ENCODE results near the gene MCF2L. TPM values are rescaled to one million over a fixed set of nuclear protein-coding genes. Genes with fewer than 3 reads are reported as not detected.
A peak's percentile ranks its signal among the peaks of the same experiment; 100 is the strongest.

Gene MCF2L
- total RNA-seq, 2 donors from 2014 or later, result 47.6 to 64.7 TPM

DNA sequence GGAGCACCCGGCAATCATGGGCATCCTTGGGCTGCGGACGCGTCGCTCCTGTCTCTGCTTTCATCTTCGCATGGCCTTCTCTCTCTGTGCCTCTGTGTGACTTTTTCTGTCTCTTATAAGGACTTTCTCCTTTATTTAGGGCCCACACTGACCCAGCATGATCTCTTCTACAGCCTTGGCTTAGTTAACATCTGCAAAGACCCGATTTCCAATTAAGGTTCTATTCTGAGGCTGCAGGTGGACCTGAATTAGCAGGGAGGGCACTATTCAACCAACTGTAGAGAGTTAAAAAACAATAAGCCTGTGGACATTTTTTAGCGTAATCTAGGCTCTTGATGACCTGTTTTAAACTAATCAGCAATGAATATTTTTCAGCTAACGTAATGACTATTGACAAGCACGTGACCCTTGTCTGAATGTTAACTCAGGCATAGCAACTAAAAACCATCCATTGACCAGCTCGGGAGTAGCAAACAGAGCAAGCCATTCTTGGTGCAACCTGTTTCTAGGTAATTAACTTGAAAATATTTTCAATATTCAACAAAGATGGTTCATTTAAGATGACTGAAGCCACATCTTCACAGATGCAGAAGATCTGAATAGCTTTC is 168.8 kb downstream of the MCF2L start:
- Histone ChIP-seq H3K4me1 (replicated peaks) (no peaks in the 10 kb centered on the region), H3K9me3 (no peaks in the 10 kb centered on the region), H3K27me3 (replicated peaks; ENCODE audit: insufficient read depth) (no peaks in the 10 kb centered on the region), H3K27ac (no peak overlapping the region), H3K4me3 (no peak overlapping the region), H3K36me3 (no peaks in the 10 kb centered on the region)
- intact Hi-C loops (cut with DNase I), result no loop called here
- WGBS, result 92% methylated on average over 11 of the region's 11 CpGs
- no peak for DNase-seq (ENCODE audit: low spot score)
- no peak for TF ChIP-seq POLR2A (IDR thresholded peaks at IDR 0.05)
- TF ChIP-seq, protein P1, sequence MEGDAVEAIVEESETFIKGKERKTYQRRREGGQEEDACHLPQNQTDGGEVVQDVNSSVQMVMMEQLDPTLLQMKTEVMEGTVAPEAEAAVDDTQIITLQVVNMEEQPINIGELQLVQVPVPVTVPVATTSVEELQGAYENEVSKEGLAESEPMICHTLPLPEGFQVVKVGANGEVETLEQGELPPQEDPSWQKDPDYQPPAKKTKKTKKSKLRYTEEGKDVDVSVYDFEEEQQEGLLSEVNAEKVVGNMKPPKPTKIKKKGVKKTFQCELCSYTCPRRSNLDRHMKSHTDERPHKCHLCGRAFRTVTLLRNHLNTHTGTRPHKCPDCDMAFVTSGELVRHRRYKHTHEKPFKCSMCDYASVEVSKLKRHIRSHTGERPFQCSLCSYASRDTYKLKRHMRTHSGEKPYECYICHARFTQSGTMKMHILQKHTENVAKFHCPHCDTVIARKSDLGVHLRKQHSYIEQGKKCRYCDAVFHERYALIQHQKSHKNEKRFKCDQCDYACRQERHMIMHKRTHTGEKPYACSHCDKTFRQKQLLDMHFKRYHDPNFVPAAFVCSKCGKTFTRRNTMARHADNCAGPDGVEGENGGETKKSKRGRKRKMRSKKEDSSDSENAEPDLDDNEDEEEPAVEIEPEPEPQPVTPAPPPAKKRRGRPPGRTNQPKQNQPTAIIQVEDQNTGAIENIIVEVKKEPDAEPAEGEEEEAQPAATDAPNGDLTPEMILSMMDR (IDR thresholded peaks at IDR 0.05), result no peak
- TF ChIP-seq POLR2AphosphoS5 (IDR thresholded peaks at IDR 0.05), result no peak

DNA sequence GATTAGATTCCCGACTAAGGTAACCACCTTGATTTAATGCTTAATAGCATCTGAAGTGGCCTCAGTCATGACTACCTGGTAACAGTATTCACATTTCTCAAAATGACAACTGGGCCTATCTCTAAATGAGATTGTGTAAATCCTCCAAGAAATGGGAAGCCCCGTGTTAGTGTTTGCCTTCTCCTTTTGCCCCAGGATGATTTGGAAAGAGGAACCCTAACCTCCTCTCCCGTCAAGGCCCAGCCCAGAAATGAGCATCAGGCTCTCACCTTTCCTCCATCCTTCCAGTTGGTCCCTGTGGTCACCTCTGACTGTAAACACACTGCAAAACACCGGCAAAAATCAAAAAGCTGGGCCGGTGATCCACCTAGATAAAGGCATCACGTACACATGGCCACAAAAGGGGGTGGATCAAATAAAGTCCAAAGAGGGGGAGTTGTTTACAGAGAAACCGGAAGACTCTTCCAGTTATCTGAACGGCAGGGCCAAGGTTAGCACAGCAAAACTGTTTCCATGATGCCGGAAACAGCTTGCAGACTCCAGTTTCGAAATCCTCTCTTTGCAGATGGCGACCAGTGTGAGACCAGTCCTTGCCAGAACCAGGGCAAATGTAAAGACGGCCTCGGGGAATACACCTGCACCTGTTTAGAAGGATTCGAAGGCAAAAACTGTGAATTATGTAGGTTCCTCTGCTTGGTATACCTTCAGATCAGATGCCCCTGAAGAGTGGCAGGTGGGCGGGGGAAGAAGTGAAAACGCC is 170.0 kb downstream of the MCF2L start:
- Histone ChIP-seq H3K4me3 (no peak overlapping the region), H3K27ac (no peak overlapping the region), H3K27me3 (replicated peaks; ENCODE audit: insufficient read depth) (no peaks in the 10 kb centered on the region), H3K4me1 (replicated peaks) (no peaks in the 10 kb centered on the region), H3K36me3 (no peaks in the 10 kb centered on the region), H3K9me3 (no peaks in the 10 kb centered on the region)
- WGBS, result 71% methylated on average over 16 of the region's 16 CpGs
- no peak for TF ChIP-seq POLR2AphosphoS5 (IDR thresholded peaks at IDR 0.05)
- TF ChIP-seq, protein P1 (IDR thresholded peaks at IDR 0.05), result no peak
- TF ChIP-seq POLR2A (IDR thresholded peaks at IDR 0.05), result no peak
- no peak for DNase-seq (ENCODE audit: low spot score)
- intact Hi-C loops (cut with DNase I), result no loop called here

DNA sequence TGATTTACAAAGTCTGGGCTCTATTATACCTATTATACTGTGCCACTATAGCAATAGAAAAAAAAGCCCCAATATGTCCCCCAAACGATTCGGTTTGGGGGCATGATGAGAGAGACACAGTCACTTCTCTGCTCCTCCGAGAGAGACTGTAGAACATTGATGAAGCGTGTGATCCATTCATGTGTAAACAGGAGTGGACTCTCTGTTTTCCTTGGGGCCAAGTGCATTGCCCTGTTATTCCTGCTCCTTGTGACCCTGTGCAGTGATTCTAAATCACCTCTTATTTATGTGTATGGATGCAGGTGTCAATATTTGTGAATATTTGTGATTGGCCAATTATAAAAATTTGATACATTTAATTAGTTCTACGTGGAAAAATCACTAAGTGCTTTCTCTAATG is 170.6 kb downstream of the MCF2L start:
- Histone ChIP-seq H3K27ac (no peak overlapping the region), H3K36me3 (no peaks in the 10 kb centered on the region), H3K27me3 (replicated peaks; ENCODE audit: insufficient read depth) (no peaks in the 10 kb centered on the region), H3K9me3 (no peaks in the 10 kb centered on the region), H3K4me3 (no peak overlapping the region), H3K4me1 (replicated peaks) (no peaks in the 10 kb centered on the region)
- 72% methylated on average over 5 of the region's 5 CpGs for WGBS
- no peak for TF ChIP-seq POLR2A (IDR thresholded peaks at IDR 0.05)
- TF ChIP-seq, protein P1 (IDR thresholded peaks at IDR 0.05), result no peak
- TF ChIP-seq POLR2AphosphoS5 (IDR thresholded peaks at IDR 0.05), result no peak
- DNase-seq (ENCODE audit: low spot score), result no peak
- intact Hi-C loops (cut with DNase I), result no loop called here

DNA sequence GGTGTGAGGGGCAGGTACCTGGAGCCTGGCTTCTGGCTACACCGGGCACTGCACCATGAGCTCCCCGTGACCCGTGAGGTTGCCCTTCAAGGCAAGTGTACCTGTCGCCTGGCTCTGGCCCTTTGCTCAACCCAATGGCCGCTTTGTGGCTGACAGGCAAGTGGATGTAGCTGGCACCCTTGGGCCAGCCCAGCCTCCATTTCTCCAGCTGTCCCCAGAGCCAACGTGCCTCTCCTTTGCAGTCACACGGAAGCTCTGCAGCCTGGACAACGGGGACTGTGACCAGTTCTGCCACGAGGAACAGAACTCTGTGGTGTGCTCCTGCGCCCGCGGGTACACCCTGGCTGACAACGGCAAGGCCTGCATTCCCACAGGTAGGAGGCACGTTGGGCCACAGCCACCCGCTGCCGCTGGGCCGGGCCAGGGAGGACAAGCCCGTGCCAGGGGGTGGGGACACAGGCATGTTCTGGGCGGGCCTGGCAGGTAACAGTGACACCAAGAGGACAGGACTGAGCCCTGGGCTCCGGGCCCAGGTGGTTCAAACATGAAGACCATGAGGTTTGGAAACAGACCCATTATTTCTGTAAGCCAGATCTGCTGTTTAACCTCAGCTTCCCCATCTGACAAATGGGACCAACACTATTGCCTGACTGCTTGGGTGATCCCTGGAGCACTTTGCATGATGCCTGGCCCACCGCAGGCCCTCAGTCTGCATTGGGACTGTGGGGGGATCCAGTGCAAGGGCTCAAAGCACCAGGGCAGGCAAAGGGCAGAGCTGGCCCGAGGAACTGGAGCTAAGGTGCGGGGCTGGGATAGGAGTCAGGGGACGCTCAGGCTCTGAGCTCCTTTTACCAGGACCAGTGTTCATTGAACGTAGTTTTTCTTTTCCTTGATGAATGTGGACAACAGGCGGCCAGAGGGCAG is 171.9 kb downstream of the MCF2L start:
- H3K9me3 ChIP-seq, result no peaks in the 10 kb centered on the region
- no peaks in the 10 kb centered on the region for H3K4me1 ChIP-seq (replicated peaks)
- WGBS, result 73% methylated on average over 25 of the region's 26 CpGs
- DNase-seq (ENCODE audit: low spot score), result peak; percentile 53
- no peak overlapping the region for H3K4me3 ChIP-seq
- no peak overlapping the region for H3K27ac ChIP-seq
- TF ChIP-seq POLR2AphosphoS5 (IDR thresholded peaks at IDR 0.05), result peak; percentile 15
- TF ChIP-seq, protein P1 (IDR thresholded peaks at IDR 0.05), result peak in 1 of 4 experiments; percentile 28
- TF ChIP-seq POLR2A (IDR thresholded peaks at IDR 0.05), result no peak
- no peaks in the 10 kb centered on the region for H3K36me3 ChIP-seq
- intact Hi-C loops (cut with DNase I), result no loop called here
- H3K27me3 ChIP-seq (replicated peaks; ENCODE audit: insufficient read depth), result no peaks in the 10 kb centered on the region
